ENCODE data around the gene LCN15.
A peak's percentile ranks its signal among the peaks of the same experiment; 100 is the strongest.
"Not testable (repeated sequence)": the region's sequence is repeated elsewhere in the genome, so short reads cannot be mapped to it uniquely, and the experiment has no call there.

Gene LCN15

DNA sequence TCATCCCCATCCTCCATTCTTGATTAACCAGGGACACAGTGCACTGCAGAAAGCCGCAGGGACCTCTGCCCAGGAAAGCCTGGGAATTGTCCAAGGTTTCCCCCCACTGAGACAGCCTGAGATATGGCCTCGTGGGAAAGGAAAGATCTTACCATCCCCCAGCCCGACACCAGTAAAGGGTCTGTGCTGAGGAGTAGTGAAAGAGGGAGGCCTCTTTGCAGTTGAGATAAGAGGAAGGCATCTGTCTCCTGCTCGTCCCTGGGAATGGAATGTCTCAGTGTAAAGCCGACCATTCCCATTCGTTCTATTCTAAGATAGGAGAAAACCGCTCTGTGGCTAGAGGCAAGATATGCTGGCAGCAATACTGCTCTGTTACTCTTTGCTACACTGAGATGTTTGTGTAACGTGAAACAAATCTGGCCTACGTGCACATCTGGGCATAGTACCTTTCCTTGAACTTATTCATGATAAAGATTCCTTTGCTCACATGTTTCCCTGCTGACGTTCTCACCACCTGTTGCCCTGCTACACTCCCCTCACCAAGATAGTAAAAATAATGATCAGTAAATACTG, 32.5 kb upstream of the LCN15 start:
- peak; percentile 13; the same call in 1 of the 2 replicates for TF ChIP-seq TCF4 (CRISPR knock-in tag; IDR thresholded peaks at IDR 0.05; ENCODE audit: borderline replicate concordance)
- not testable (repeated sequence) for ATAC-seq

DNA sequence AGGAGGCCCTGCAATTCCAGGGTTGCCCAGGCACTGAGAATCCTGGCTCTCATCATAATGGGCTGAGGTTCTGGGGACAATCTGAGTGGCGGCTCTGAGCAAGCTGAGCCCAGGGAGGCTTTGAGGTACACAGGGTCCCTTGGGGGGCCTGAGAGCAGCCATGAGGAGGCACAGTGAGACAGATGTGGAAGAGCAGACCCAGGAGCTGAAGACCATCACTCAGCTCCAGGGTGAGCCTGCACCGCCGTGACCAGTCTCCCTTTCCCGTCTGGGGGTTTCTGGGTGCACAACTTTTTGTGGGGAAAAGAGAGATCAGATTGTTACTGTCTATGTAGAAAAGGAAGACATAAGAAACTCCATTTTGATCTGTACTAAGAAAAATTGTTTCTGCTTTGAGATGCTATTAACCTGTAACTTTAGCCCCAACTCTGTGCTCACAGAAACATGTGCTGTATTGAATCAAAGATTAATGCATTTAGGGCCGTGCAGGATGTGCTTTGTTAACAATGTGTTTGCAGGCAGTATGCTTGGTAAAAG, 32.0 kb upstream of the LCN15 start, which contains the start of gene CCDC183:
CCDC183 (plus strand) TSS at position 101 of the 537 bp plus-strand sequence; CDS start at position 161, 60 bp downstream.
- TF ChIP-seq ZFP3 (CRISPR knock-in tag; IDR thresholded peaks at IDR 0.05), result 0 out of 2 replicates have a peak, but pooled peaks have one; percentile 26
- TF ChIP-seq ESRRG (CRISPR knock-in tag; IDR thresholded peaks at IDR 0.05), result no peak
- TF ChIP-seq, protein P1, sequence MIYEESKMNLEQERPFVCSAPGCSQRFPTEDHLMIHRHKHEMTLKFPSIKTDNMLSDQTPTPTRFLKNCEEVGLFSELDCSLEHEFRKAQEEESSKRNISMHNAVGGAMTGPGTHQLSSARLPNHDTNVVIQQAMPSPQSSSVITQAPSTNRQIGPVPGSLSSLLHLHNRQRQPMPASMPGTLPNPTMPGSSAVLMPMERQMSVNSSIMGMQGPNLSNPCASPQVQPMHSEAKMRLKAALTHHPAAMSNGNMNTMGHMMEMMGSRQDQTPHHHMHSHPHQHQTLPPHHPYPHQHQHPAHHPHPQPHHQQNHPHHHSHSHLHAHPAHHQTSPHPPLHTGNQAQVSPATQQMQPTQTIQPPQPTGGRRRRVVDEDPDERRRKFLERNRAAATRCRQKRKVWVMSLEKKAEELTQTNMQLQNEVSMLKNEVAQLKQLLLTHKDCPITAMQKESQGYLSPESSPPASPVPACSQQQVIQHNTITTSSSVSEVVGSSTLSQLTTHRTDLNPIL (CRISPR knock-in tag; IDR thresholded peaks at IDR 0.05; ENCODE audit: low read depth), result no peak
- TF ChIP-seq, protein P2, sequence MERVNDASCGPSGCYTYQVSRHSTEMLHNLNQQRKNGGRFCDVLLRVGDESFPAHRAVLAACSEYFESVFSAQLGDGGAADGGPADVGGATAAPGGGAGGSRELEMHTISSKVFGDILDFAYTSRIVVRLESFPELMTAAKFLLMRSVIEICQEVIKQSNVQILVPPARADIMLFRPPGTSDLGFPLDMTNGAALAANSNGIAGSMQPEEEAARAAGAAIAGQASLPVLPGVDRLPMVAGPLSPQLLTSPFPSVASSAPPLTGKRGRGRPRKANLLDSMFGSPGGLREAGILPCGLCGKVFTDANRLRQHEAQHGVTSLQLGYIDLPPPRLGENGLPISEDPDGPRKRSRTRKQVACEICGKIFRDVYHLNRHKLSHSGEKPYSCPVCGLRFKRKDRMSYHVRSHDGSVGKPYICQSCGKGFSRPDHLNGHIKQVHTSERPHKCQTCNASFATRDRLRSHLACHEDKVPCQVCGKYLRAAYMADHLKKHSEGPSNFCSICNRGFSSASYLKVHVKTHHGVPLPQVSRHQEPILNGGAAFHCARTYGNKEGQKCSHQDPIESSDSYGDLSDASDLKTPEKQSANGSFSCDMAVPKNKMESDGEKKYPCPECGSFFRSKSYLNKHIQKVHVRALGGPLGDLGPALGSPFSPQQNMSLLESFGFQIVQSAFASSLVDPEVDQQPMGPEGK (CRISPR knock-in tag; IDR thresholded peaks at IDR 0.05; ENCODE audit: borderline replicate concordance), result no peak
- no peak for TF ChIP-seq TCF4 (CRISPR knock-in tag; IDR thresholded peaks at IDR 0.05; ENCODE audit: borderline replicate concordance)
- TF ChIP-seq ZNF70 (CRISPR knock-in tag; IDR thresholded peaks at IDR 0.05), result no peak
- TF ChIP-seq ZNF8 (CRISPR knock-in tag; IDR thresholded peaks at IDR 0.05), result no peak
- TF ChIP-seq ARNTL (CRISPR knock-in tag; IDR thresholded peaks at IDR 0.05; ENCODE audit: borderline replicate concordance, low read depth), result no peak
- ATAC-seq, result no peak

DNA sequence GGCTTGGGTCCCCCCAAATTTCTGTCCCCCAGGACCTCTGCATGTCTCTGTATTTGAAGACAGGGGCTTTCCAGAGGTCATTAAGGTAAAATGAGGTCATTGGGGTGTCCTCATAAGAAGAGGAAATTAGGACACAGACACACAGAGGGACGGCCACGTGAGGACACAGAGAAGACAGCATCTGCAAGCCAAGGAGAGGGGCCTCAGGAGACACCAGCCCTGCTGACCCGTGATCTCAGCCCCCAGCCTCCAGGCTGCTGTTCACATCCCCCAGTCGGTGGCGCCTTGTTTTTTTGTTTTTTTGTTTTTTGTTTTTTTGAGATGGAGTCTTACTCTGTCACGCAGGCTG, 30.7 kb upstream of the LCN15 start:
- no peak for ATAC-seq
- TF ChIP-seq TCF4 (CRISPR knock-in tag; IDR thresholded peaks at IDR 0.05; ENCODE audit: borderline replicate concordance) (no peak), ZFP30 (CRISPR knock-in tag; IDR thresholded peaks at IDR 0.05) (no peak), GLIS3 (CRISPR knock-in tag; IDR thresholded peaks at IDR 0.05) (no peak), ZNF565 (CRISPR knock-in tag; conservative IDR thresholded peaks at IDR 0.05; ENCODE audit: low read depth) (no peak), ZNF70 (CRISPR knock-in tag; IDR thresholded peaks at IDR 0.05) (no peak), PPARA (CRISPR knock-in tag; IDR thresholded peaks at IDR 0.05; ENCODE audit: borderline replicate concordance) (no peak), TOX (CRISPR knock-in tag; IDR thresholded peaks at IDR 0.05; ENCODE audit: borderline replicate concordance) (no peak), CSDC2 (CRISPR knock-in tag; IDR thresholded peaks at IDR 0.05) (no peak), BACH2 (CRISPR knock-in tag; IDR thresholded peaks at IDR 0.05; ENCODE audit: borderline replicate concordance) (no peak), SNAI2 (CRISPR knock-in tag; IDR thresholded peaks at IDR 0.05) (no peak), RARB (CRISPR knock-in tag; IDR thresholded peaks at IDR 0.05) (no peak), OSR1 (CRISPR knock-in tag; IDR thresholded peaks at IDR 0.05) (no peak), ESRRG (CRISPR knock-in tag; IDR thresholded peaks at IDR 0.05) (no peak), ZC3H10 (CRISPR knock-in tag; IDR thresholded peaks at IDR 0.05) (no peak), ISL1 (CRISPR knock-in tag; IDR thresholded peaks at IDR 0.05) (no peak), ZFP3 (CRISPR knock-in tag; IDR thresholded peaks at IDR 0.05) (no peak)
- TF ChIP-seq, protein P3, sequence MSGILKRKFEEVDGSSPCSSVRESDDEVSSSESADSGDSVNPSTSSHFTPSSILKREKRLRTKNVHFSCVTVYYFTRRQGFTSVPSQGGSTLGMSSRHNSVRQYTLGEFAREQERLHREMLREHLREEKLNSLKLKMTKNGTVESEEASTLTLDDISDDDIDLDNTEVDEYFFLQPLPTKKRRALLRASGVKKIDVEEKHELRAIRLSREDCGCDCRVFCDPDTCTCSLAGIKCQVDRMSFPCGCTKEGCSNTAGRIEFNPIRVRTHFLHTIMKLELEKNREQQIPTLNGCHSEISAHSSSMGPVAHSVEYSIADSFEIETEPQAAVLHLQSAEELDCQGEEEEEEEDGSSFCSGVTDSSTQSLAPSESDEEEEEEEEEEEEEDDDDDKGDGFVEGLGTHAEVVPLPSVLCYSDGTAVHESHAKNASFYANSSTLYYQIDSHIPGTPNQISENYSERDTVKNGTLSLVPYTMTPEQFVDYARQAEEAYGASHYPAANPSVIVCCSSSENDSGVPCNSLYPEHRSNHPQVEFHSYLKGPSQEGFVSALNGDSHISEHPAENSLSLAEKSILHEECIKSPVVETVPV (CRISPR knock-in tag; IDR thresholded peaks at IDR 0.05), result no peak
- TF ChIP-seq, protein P1 (CRISPR knock-in tag; IDR thresholded peaks at IDR 0.05; ENCODE audit: low read depth), result no peak
- TF ChIP-seq, protein P4, sequence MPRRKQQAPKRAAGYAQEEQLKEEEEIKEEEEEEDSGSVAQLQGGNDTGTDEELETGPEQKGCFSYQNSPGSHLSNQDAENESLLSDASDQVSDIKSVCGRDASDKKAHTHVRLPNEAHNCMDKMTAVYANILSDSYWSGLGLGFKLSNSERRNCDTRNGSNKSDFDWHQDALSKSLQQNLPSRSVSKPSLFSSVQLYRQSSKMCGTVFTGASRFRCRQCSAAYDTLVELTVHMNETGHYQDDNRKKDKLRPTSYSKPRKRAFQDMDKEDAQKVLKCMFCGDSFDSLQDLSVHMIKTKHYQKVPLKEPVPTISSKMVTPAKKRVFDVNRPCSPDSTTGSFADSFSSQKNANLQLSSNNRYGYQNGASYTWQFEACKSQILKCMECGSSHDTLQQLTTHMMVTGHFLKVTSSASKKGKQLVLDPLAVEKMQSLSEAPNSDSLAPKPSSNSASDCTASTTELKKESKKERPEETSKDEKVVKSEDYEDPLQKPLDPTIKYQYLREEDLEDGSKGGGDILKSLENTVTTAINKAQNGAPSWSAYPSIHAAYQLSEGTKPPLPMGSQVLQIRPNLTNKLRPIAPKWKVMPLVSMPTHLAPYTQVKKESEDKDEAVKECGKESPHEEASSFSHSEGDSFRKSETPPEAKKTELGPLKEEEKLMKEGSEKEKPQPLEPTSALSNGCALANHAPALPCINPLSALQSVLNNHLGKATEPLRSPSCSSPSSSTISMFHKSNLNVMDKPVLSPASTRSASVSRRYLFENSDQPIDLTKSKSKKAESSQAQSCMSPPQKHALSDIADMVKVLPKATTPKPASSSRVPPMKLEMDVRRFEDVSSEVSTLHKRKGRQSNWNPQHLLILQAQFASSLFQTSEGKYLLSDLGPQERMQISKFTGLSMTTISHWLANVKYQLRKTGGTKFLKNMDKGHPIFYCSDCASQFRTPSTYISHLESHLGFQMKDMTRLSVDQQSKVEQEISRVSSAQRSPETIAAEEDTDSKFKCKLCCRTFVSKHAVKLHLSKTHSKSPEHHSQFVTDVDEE (CRISPR knock-in tag; IDR thresholded peaks at IDR 0.05), result no peak
- TF ChIP-seq, protein P2 (CRISPR knock-in tag; IDR thresholded peaks at IDR 0.05; ENCODE audit: borderline replicate concordance), result no peak

All from SK-N-SH treated with all-trans-retinoic acid at 6 μM for 48 hours (cell line).